Pancreas (tissue), 10 donors: ENCODE measurements around the gene HELZ. TPM values are rescaled to one million over a fixed set of nuclear protein-coding genes. Genes with fewer than 3 reads are reported as not detected.

Source experiments
- ATAC-seq, 4 donors: fragments of 200-7000 bp; cut with Tn5 transposase; one replicate each; pipeline versions ENCODE4 v1.8.0 to v1.9.1; 2020; ENCODE audit warnings: mild to moderate bottlenecking in 4 of 4, moderate library complexity in 4 of 4
- DNase-seq, 6 donors: peaks; one replicate each; pipeline ENCODE4 v3.0.0-alpha.2; 2020
- FAIRE-seq: peaks from 2 replicates; lab custom pipeline; 2012; peaks lifted over from hg19 to GRCh38; lab: Jason Lieb, UNC
- H3K27ac ChIP-seq, 4 donors: fragments of 200-600 bp; sonication (generic); 1 replicate in 3 of 4; 2 replicates in 1 of 4; pipeline versions ENCODE4 v1.5.0 to v1.8.0; 2020
- H3K27me3 ChIP-seq, 4 donors: fragments of 200-600 bp; one replicate each; pipeline ENCODE4 v1.8.0; 2021
- H3K36me3 ChIP-seq, 3 donors: fragments of 200-600 bp; sonication (generic) in 1 of 3; one replicate each; pipeline versions ENCODE4 v1.5.0 to v1.8.0; 2020 to 2021
- H3K4me1 ChIP-seq, 3 donors: fragments of 200-600 bp; one replicate each; pipeline ENCODE4 v1.8.0; 2021
- H3K4me3 ChIP-seq, 4 donors: fragments of 200-600 bp; sonication (generic) in 2 of 4; one replicate each; pipeline versions ENCODE4 v1.5.0 to v1.8.0; 2020 to 2021
- H3K9me3 ChIP-seq, 4 donors: fragments of 200-600 bp; one replicate each; pipeline ENCODE4 v1.8.0; 2021
- CTCF ChIP-seq, 4 donors: fragments of 200-600 bp; sonication (generic) in 3 of 4; IDR thresholded peaks; one replicate each; pipeline versions ENCODE4 v1.5.0 to v1.8.0; 2021; ENCODE audit warnings: antibody characterized with exemption in 4 of 4
- WGBS, 2 donors: extraction: QIAGEN DNeasy Blood & Tissue Kit; methylation state at CpG; one replicate each; pipeline ENCODE4 v1.1.7; 2013; 5-methylcytosine and 5-hydroxymethylcytosine counted together
- intact Hi-C, 3 donors: fragments of 100-400 bp; cut with DNase I; formaldehyde crosslinking; loops; one replicate each; pipeline versions ENCODE4 v1.11.1 to v1.14.2; 2022
- polyA plus RNA-seq, 2 donors: library from polyadenylated mRNA; stranded (reverse); fragments of 200-250 nt; gene quantifications; one replicate each; pipeline ENCODE4 v1.2.3, GENCODE V29; 2013
- total RNA-seq, 6 donors: library from RNA; stranded (reverse); fragmentation: NEBNext Ultra II Directional in 4 of 6; extraction: Animal tissue kit (Norgen Biotek cat#: 25700) in 4 of 6; gene quantifications; one replicate each; pipeline versions ENCODE4 v1.2.1 to v1.2.4, GENCODE V29; 2021 to 2023
- donor health status: healthy with polysubstance abuse.
- donor health status: DM: no; HTN: no; CAD: no; lungs with moderate emphysema.
- donor health status: DM: no; HTN: no; CAD: no.
- donor health status: control.
- donor health status: control.
- donor health status: Bipolar disorder and iron deficiency.
- donor health status: DM: yes; HTN: yes; CAD: no.
- donor health status: DM: no; HTN: no; CAD: no.
- donor health status: DM: no; HTN: no; CAD: no.
- donor health status: DM: yes; HTN: yes; CAD: no.

The HELZ gene
- total and polyA plus RNA-seq, 8 donors: 4.1 to 36.6 (median 23.9) TPM

GRCh38 chr17:67116045-67116575, 128.9 kb downstream of the HELZ start:
- 97 to 100% methylated on average over 1 of the region's 1 CpG for WGBS, 2 donors
- H3K36me3 ChIP-seq: peaks cover 0 to 32% (median 0%) of the 10 kb centered on the region in 3 donors
- intact Hi-C loops: no loop called here
- H3K27me3 ChIP-seq: no peaks in the 10 kb centered on the region
- DNase-seq: no peak
- H3K4me1 ChIP-seq: peaks cover 0 to 8% (median 4%) of the 10 kb centered on the region in 3 donors
- H3K27ac ChIP-seq: no peak overlapping the region
- TF ChIP-seq CTCF (IDR thresholded peaks at IDR 0.05): no peak
- no peak for ATAC-seq
- no peaks in the 10 kb centered on the region for H3K9me3 ChIP-seq
- no peak overlapping the region for H3K4me3 ChIP-seq
- FAIRE-seq: no peak

- Histone ChIP-seq H3K4me1 (peaks cover 0 to 6% (median under 1%) of the 10 kb centered on the region in 3 donors), H3K36me3 (peaks cover 0 to 32% (median 0%) of the 10 kb centered on the region in 3 donors), H3K4me3 (no peak overlapping the region), H3K27ac (no peak overlapping the region), H3K27me3 (no peaks in the 10 kb centered on the region), H3K9me3 (no peaks in the 10 kb centered on the region)
- WGBS, 2 donors: 56 to 76% methylated on average over 1 of the region's 1 CpG
- intact Hi-C loops: no loop called here
- TF ChIP-seq CTCF (IDR thresholded peaks at IDR 0.05): no peak
- DNase-seq (no peak), ATAC-seq (no peak), FAIRE-seq (no peak)
These were observed 129.6 kb downstream of the HELZ start for GRCh38 chr17:67115401-67115800.

GRCh38 chr17:67113486-67113885, 131.5 kb downstream of the HELZ start:
- DNase-seq (no peak), FAIRE-seq (no peak), ATAC-seq (no peak)
- Histone ChIP-seq H3K9me3 (no peaks in the 10 kb centered on the region), H3K36me3 (peaks cover 0 to 39% (median 1%) of the 10 kb centered on the region in 3 donors), H3K4me1 (peaks cover 0 to 6% (median 0%) of the 10 kb centered on the region in 3 donors), H3K27ac (no peak overlapping the region), H3K27me3 (no peaks in the 10 kb centered on the region), H3K4me3 (no peak overlapping the region)
- WGBS, 2 donors: 95 to 96% methylated on average over 5 of the region's 5 CpGs
- intact Hi-C loops: no loop called here
- no peak for TF ChIP-seq CTCF (IDR thresholded peaks at IDR 0.05)

- Histone ChIP-seq H3K27ac (no peak overlapping the region), H3K36me3 (peaks cover 0 to 56% (median 10%) of the 10 kb centered on the region in 3 donors), H3K4me3 (no peak overlapping the region), H3K27me3 (no peaks in the 10 kb centered on the region), H3K4me1 (peaks cover 0 to 6% (median 0%) of the 10 kb centered on the region in 3 donors), H3K9me3 (no peaks in the 10 kb centered on the region)
- ATAC-seq (no peak), FAIRE-seq (no peak), DNase-seq (no peak)
- intact Hi-C loops: no loop called here
- no peak for TF ChIP-seq CTCF (IDR thresholded peaks at IDR 0.05)
- WGBS, 2 donors: 36 to 38% methylated on average over 1 of the region's 1 CpG
These were observed 133.2 kb downstream of the HELZ start for GRCh38 chr17:67111808-67112207.

GRCh38 chr17:67111327-67111726, 133.7 kb downstream of the HELZ start:
- H3K4me1 ChIP-seq: peaks cover 0 to 6% (median 0%) of the 10 kb centered on the region in 3 donors
- TF ChIP-seq CTCF (IDR thresholded peaks at IDR 0.05): no peak
- FAIRE-seq: no peak
- no peak overlapping the region for H3K4me3 ChIP-seq
- peaks cover 0 to 61% (median 13%) of the 10 kb centered on the region in 3 donors for H3K36me3 ChIP-seq
- intact Hi-C loops: no loop called here
- no peak overlapping the region for H3K27ac ChIP-seq
- H3K27me3 ChIP-seq: no peaks in the 10 kb centered on the region
- H3K9me3 ChIP-seq: no peaks in the 10 kb centered on the region
- DNase-seq: no peak
- WGBS, 2 donors: 95 to 97% methylated on average over 2 of the region's 2 CpGs
- no peak for ATAC-seq
